Measurements from ENCODE around the gene ILK. TPM values are rescaled to one million over a fixed set of nuclear protein-coding genes. Genes with fewer than 3 reads are reported as not detected.
A peak's percentile ranks its signal among the peaks of the same experiment; 100 is the strongest.

ILK gene
- total RNA-seq, 2 donors from 2014 or later: 125 to 136 TPM

GRCh38 chr11:6563667-6564066 is 39.9 kb upstream of the ILK start:
- Mint-ChIP-seq H3K27me3 (ENCODE audit: insufficient read depth) (no peaks in the 10 kb centered on the region), H3K36me3 (ENCODE audit: low read depth) (no peaks in the 10 kb centered on the region)

GRCh38 chr11:6565325-6565724 is 38.2 kb upstream of the ILK start:
- Histone ChIP-seq H3K4me1 (ENCODE audit: control insufficient read depth, insufficient read depth, low read length) (no peaks in the 10 kb centered on the region), H3K27me3 (ENCODE audit: control insufficient read depth, insufficient read depth, low read length, poor library complexity, severe bottlenecking) (no peaks in the 10 kb centered on the region), H3K9ac (ENCODE audit: extremely low read depth, low read length, poor library complexity, severe bottlenecking) (no peak overlapping the region), H3K36me3 (ENCODE audit: control insufficient read depth, insufficient read depth, low read length) (no peaks in the 10 kb centered on the region), H3K27ac (ENCODE audit: low read depth, low read length) (no peak overlapping the region), H3K4me3 (ENCODE audit: low read length) (no peak overlapping the region), H3K9me3 (ENCODE audit: control insufficient read depth, low read length) (no peaks in the 10 kb centered on the region)
- DNase-seq: no peak
- Mint-ChIP-seq H3K27me3 (ENCODE audit: insufficient read depth) (no peaks in the 10 kb centered on the region), H3K4me1 (peaks cover 7% of the 10 kb centered on the region), H3K4me3 (no peak overlapping the region), H3K27ac (no peak overlapping the region), H3K9me3 (no peaks in the 10 kb centered on the region), H3K36me3 (ENCODE audit: low read depth) (no peaks in the 10 kb centered on the region)
- no peak for TF ChIP-seq CTCF (conservative IDR thresholded peaks at IDR 0.05)
- 66% methylated on average over 2 of the region's 2 CpGs; no CpG with 5 or more reads in 1 of the 2 experiments for WGBS, 2 experiments (ENCODE audit: insufficient coverage in 1 of 2, insufficient read length in 1 of 2)

More at GRCh38 chr11:6563667-6564066, 39.9 kb upstream of the ILK start:
- Mint-ChIP-seq H3K4me1 (peaks cover 5% of the 10 kb centered on the region), H3K4me3 (no peak overlapping the region), H3K27ac (no peak overlapping the region), H3K9me3 (no peaks in the 10 kb centered on the region)
- Histone ChIP-seq H3K4me3 (ENCODE audit: low read length) (no peak overlapping the region), H3K9me3 (ENCODE audit: control insufficient read depth, low read length) (no peaks in the 10 kb centered on the region), H3K36me3 (ENCODE audit: control insufficient read depth, insufficient read depth, low read length) (no peaks in the 10 kb centered on the region), H3K27ac (ENCODE audit: low read depth, low read length) (no peak overlapping the region), H3K27me3 (ENCODE audit: control insufficient read depth, insufficient read depth, low read length, poor library complexity, severe bottlenecking) (no peaks in the 10 kb centered on the region), H3K9ac (ENCODE audit: extremely low read depth, low read length, poor library complexity, severe bottlenecking) (no peak overlapping the region), H3K4me1 (ENCODE audit: control insufficient read depth, insufficient read depth, low read length) (no peaks in the 10 kb centered on the region)
- 92 to 97% methylated on average over 9 to 10 of the region's 10 CpGs for WGBS, 2 experiments (ENCODE audit: insufficient coverage in 1 of 2, insufficient read length in 1 of 2)
- peak; percentile 35 for DNase-seq
- no peak for TF ChIP-seq CTCF (conservative IDR thresholded peaks at IDR 0.05)

- DNase-seq: peak; percentile 26
- Mint-ChIP-seq H3K4me3 (no peak overlapping the region), H3K27me3 (ENCODE audit: insufficient read depth) (no peaks in the 10 kb centered on the region), H3K9me3 (no peaks in the 10 kb centered on the region), H3K36me3 (ENCODE audit: low read depth) (no peaks in the 10 kb centered on the region), H3K4me1 (peaks cover 7% of the 10 kb centered on the region), H3K27ac (no peak overlapping the region)
- Histone ChIP-seq H3K27ac (ENCODE audit: low read depth, low read length) (no peak overlapping the region), H3K27me3 (ENCODE audit: control insufficient read depth, insufficient read depth, low read length, poor library complexity, severe bottlenecking) (no peaks in the 10 kb centered on the region), H3K36me3 (ENCODE audit: control insufficient read depth, insufficient read depth, low read length) (no peaks in the 10 kb centered on the region), H3K4me3 (ENCODE audit: low read length) (no peak overlapping the region), H3K9ac (ENCODE audit: extremely low read depth, low read length, poor library complexity, severe bottlenecking) (no peak overlapping the region), H3K4me1 (ENCODE audit: control insufficient read depth, insufficient read depth, low read length) (no peaks in the 10 kb centered on the region), H3K9me3 (ENCODE audit: control insufficient read depth, low read length) (no peaks in the 10 kb centered on the region)
- 94 to 95% methylated on average over 4 to 5 of the region's 5 CpGs for WGBS, 2 experiments (ENCODE audit: insufficient coverage in 1 of 2, insufficient read length in 1 of 2)
- no peak for TF ChIP-seq CTCF (conservative IDR thresholded peaks at IDR 0.05)
These were observed 37.4 kb upstream of the ILK start for GRCh38 chr11:6565988-6566703.

Data from endodermal cell (in vitro differentiated cells).